Endothelial cell of umbilical vein (primary cell): ENCODE results near the gene ETDC. TPM values are rescaled to one million over a fixed set of nuclear protein-coding genes. Genes with fewer than 3 reads are reported as not detected.

Experiments used
- BruUV-seq: library from RNA; stranded (reverse); fragments of 400-500 nt; replicated peaks from 2 replicates; lab custom pipeline; 2021; lab: Mats Ljungman, UMichigan
- CTCF ChIA-PET: fragments of 300-600, 350-600 bp; sonication (Branson Sonifier 250); formaldehyde crosslinking; loops from one replicate; lab custom pipeline; 2021; ENCODE audit warnings: antibody characterized with exemption, inconsistent platforms; lab: Charles Lee
- POLR2A ChIA-PET: fragments of 300-600, 350-600 bp; sonication (Branson Sonifier 250); formaldehyde crosslinking; loops from one replicate; lab custom pipeline; 2021; ENCODE audit warnings: antibody characterized with exemption, inconsistent platforms; lab: Charles Lee
- DNase-seq: peaks from one replicate; pipeline ENCODE4 v3.0.0-alpha.2; 2011; ENCODE audit warnings: low read depth, low spot score
- FAIRE-seq: peaks from 2 replicates; lab custom pipeline; 2011; peaks lifted over from hg19 to GRCh38; lab: Jason Lieb, UNC
- H2AFZ ChIP-seq: 2 replicates; pipeline ENCODE4 v1.6.0; 2012; ENCODE audit warnings: low read depth, low read length, control low read depth, inconsistent platforms
- H3K27ac ChIP-seq: 2 replicates; pipeline ENCODE4 v1.5.1; 2011; ENCODE audit warnings: low read depth, mild to moderate bottlenecking, control low read depth, low read length, moderate library complexity; ENCODE audit not compliant: insufficient read depth
- H3K27me3 ChIP-seq, 2 experiments: 2 replicates each; pipeline versions ENCODE4 v1.6.0 to v1.6.1; 2011; ENCODE audit warnings: low read length in 2 of 2, mixed read lengths in 1 of 2; ENCODE audit not compliant: control insufficient read depth in 2 of 2, insufficient read depth in 2 of 2
- H3K36me3 ChIP-seq, 2 experiments: 2 replicates in 1 of 2; 3 replicates in 1 of 2; pipeline ENCODE4 v1.5.1; 2011; ENCODE audit warnings: low read length in 2 of 2, mild to moderate bottlenecking in 1 of 2, moderate library complexity in 1 of 2; ENCODE audit not compliant: control insufficient read depth in 2 of 2, insufficient read depth in 2 of 2; ENCODE audit errors: extremely low read depth in 1 of 2
- H3K4me1 ChIP-seq: 3 replicates; pipeline ENCODE4 v1.5.1; 2011; ENCODE audit warnings: mild to moderate bottlenecking, low read length; ENCODE audit not compliant: control insufficient read depth, insufficient read depth; ENCODE audit errors: extremely low read depth
- H3K4me2 ChIP-seq: 2 replicates; pipeline ENCODE4 v1.6.1; 2011; ENCODE audit warnings: low read length, control low read depth, mixed read lengths; ENCODE audit not compliant: insufficient read depth
- H3K4me3 ChIP-seq, 3 experiments: fragments of 200-600 bp in 1 of 3; sonication (generic), shearing (Covaris generic) in 1 of 3; replicated peaks in 1 of 3; 2 replicates each; pipeline ENCODE4 v1.5.1; 2011 to 2016; ENCODE audit warnings: control low read depth in 3 of 3, low read length in 3 of 3, mild to moderate bottlenecking in 2 of 3, inconsistent platforms in 1 of 3, low read depth in 1 of 3, moderate library complexity in 1 of 3; ENCODE audit not compliant: insufficient read depth in 1 of 3
- H3K79me2 ChIP-seq: 2 replicates; pipeline ENCODE4 v1.6.0; 2012; ENCODE audit warnings: low read length, inconsistent platforms; ENCODE audit not compliant: control insufficient read depth, insufficient read depth
- H3K9ac ChIP-seq: replicated peaks from 2 replicates; pipeline ENCODE3; 2011; ENCODE audit warnings: low read length, control low read depth; ENCODE audit not compliant: insufficient read depth; ENCODE audit errors: extremely low read depth
- H3K9me1 ChIP-seq: replicated peaks from 3 replicates; pipeline ENCODE4 v1.6.0; 2011; ENCODE audit warnings: mild to moderate bottlenecking, low read length; ENCODE audit not compliant: control insufficient read depth, insufficient read depth; ENCODE audit errors: extremely low read depth
- H3K9me3 ChIP-seq: replicated peaks from 2 replicates; pipeline ENCODE4 v1.5.1; 2012; ENCODE audit warnings: low read length, inconsistent platforms; ENCODE audit not compliant: control insufficient read depth, insufficient read depth
- H4K20me1 ChIP-seq: replicated peaks from 2 replicates; pipeline ENCODE3; 2011; ENCODE audit warnings: mild to moderate bottlenecking, low read length; ENCODE audit not compliant: control insufficient read depth, insufficient read depth; ENCODE audit errors: extremely low read depth
- EZH2 ChIP-seq: IDR thresholded peaks from 2 replicates; pipeline ENCODE4 v1.6.1; 2012; ENCODE audit warnings: borderline replicate concordance, low read depth, mild to moderate bottlenecking, moderate library complexity, low read length, inconsistent platforms; ENCODE audit not compliant: severe bottlenecking
- FOS ChIP-seq: IDR thresholded peaks from 2 replicates; pipeline ENCODE4 v1.6.1; 2011; ENCODE audit warnings: mild to moderate bottlenecking, low read length, moderate library complexity, borderline replicate concordance; ENCODE audit not compliant: insufficient read depth
- GATA2 ChIP-seq: IDR thresholded peaks from 2 replicates; pipeline ENCODE4 v1.7.0; 2011; ENCODE audit warnings: low read depth, mild to moderate bottlenecking, moderate library complexity, mixed read lengths, low read length; ENCODE audit not compliant: insufficient read length, insufficient read depth
- JUN ChIP-seq: IDR thresholded peaks from 2 replicates; pipeline ENCODE4 v1.6.1; 2011; ENCODE audit warnings: borderline replicate concordance, low read depth; ENCODE audit not compliant: insufficient read length, insufficient read depth
- MYC ChIP-seq: IDR thresholded peaks from one replicate; pipeline ENCODE4 v1.6.1; 2011; ENCODE audit warnings: mild to moderate bottlenecking, low read depth, low read length
- POLR2A ChIP-seq: IDR thresholded peaks from 2 replicates; pipeline ENCODE4 v1.6.1; 2012; ENCODE audit warnings: low read depth, mild to moderate bottlenecking, control low read depth, low read length
- POLR2AphosphoS5 ChIP-seq: IDR thresholded peaks from 2 replicates; pipeline ENCODE4 v1.6.1; 2012; ENCODE audit warnings: low read depth, mild to moderate bottlenecking, control low read depth, low read length, moderate library complexity; ENCODE audit not compliant: insufficient read depth
- dilution Hi-C: fragments of 300-500 bp; cut with MboI; formaldehyde crosslinking; loops from one replicate; pipeline ENCODE4 v1.15.0; 2019; ENCODE audit warnings: low sequenced_read_pairs; ENCODE audit not compliant: extremely low pct_ligation_motif_present
- intact Hi-C: fragments of 100-400 bp; cut with micrococcal nuclease; formaldehyde crosslinking; loops from one replicate; pipeline ENCODE4 v1.10.0; 2022
- polyA plus RNA-seq, 4 experiments: library from polyadenylated mRNA; depleted of rRNA in 3 of 4; stranded (reverse) in 3 of 4; unstranded in 1 of 4; fragments of >200 nt; gene quantifications; 2 replicates each; pipeline versions ENCODE4 v1.2.1 to v1.2.3, GENCODE V29; 2011 to 2012; ENCODE audit warnings: missing spikeins in 1 of 4
- total RNA-seq: library from RNA; stranded (reverse); gene quantifications from 2 replicates; pipeline ENCODE4 v1.2.3, GENCODE V29; 2021
- TF ChIP-seq, protein P1 (sequence below): IDR thresholded peaks from 2 replicates; pipeline ENCODE4 v1.6.1; 2011; ENCODE audit not compliant: insufficient read depth, insufficient read length
- TF ChIP-seq, protein P2 (sequence below), 2 donors: IDR thresholded peaks; 1 replicate in 1 of 2; 2 replicates in 1 of 2; pipeline ENCODE4 v1.5.1; 2011; ENCODE audit warnings: low read length in 2 of 2, mild to moderate bottlenecking in 2 of 2, moderate library complexity in 2 of 2, control low read depth in 1 of 2, inconsistent platforms in 1 of 2, low read depth in 1 of 2; ENCODE audit not compliant: insufficient read depth in 1 of 2; ENCODE audit errors: extremely low read depth in 1 of 2

Gene ETDC
- total and polyA plus RNA-seq, 2 donors (not counting 3 experiments of a cell fraction or from before 2014, with no cell fraction given), result not detected

DNA sequence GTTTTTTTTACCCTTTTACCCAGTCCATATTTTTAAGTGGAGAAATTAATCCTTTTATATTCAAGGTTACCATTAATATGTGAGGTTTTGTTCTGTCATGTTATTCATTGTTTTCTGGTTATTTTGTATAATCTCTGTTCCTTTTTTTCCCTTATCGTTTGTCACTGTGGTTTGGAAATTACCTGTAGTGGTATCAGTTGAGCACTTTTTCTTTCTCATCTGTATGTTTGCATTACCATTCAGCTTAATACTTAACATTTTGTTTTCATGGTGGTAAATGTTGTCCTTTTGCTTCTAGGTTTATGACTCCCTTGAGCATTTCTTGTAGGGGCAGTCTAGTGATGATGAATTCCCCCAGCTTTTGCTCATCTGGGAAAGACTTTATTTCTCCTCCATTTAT lies 6.6 kb downstream of the ETDC start:
- FAIRE-seq (no peak), DNase-seq (no peak)
- intact Hi-C loops (no loop called here), dilution Hi-C loops (no loop called here)
- Histone ChIP-seq H2AFZ (no peak overlapping the region), H3K4me3 (no peak overlapping the region), H3K27me3 (no peaks in the 10 kb centered on the region), H3K27ac (no peak overlapping the region), H3K4me1 (no peaks in the 10 kb centered on the region), H4K20me1 (no peaks in the 10 kb centered on the region), H3K36me3 (no peaks in the 10 kb centered on the region), H3K9me3 (no peaks in the 10 kb centered on the region), H3K9me1 (no peaks in the 10 kb centered on the region), H3K79me2 (no peaks in the 10 kb centered on the region), H3K4me2 (no peak overlapping the region), H3K9ac (no peak overlapping the region)
- BruUV-seq, result no TSS peak
- no peak for TF ChIP-seq EZH2
- no peak for TF ChIP-seq POLR2AphosphoS5
- TF ChIP-seq FOS, result no peak
- TF ChIP-seq, protein P1, sequence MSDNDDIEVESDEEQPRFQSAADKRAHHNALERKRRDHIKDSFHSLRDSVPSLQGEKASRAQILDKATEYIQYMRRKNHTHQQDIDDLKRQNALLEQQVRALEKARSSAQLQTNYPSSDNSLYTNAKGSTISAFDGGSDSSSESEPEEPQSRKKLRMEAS, result no peak
- TF ChIP-seq GATA2, result no peak
- TF ChIP-seq, protein P2, sequence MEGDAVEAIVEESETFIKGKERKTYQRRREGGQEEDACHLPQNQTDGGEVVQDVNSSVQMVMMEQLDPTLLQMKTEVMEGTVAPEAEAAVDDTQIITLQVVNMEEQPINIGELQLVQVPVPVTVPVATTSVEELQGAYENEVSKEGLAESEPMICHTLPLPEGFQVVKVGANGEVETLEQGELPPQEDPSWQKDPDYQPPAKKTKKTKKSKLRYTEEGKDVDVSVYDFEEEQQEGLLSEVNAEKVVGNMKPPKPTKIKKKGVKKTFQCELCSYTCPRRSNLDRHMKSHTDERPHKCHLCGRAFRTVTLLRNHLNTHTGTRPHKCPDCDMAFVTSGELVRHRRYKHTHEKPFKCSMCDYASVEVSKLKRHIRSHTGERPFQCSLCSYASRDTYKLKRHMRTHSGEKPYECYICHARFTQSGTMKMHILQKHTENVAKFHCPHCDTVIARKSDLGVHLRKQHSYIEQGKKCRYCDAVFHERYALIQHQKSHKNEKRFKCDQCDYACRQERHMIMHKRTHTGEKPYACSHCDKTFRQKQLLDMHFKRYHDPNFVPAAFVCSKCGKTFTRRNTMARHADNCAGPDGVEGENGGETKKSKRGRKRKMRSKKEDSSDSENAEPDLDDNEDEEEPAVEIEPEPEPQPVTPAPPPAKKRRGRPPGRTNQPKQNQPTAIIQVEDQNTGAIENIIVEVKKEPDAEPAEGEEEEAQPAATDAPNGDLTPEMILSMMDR (IDR thresholded peaks at IDR 0.05; ENCODE audit: extremely low read depth in 1 of 2, insufficient read depth in 1 of 2, low read depth in 1 of 2, low read length in 2 of 2), result no peak
- no peak for TF ChIP-seq JUN
- TF ChIP-seq POLR2A, result no peak
- no peak for TF ChIP-seq MYC
- ChIA-PET POLR2A (no interaction called here), CTCF (no interaction called here)
